Measurements from ENCODE around the gene TMA7. TPM values are rescaled to one million over a fixed set of nuclear protein-coding genes. Genes with fewer than 3 reads are reported as not detected.

TMA7 gene
- total RNA-seq, 1 experiment from 2014 or later: 770 TPM

GRCh38 chr3:48432411-48433371 is 7.4 kb upstream of the TMA7 start:
- in situ Hi-C loops (cut with HindIII; ENCODE audit: low sequenced_read_pairs): no loop called here
- DNase-seq (ENCODE audit: low spot score): peak; percentile 51

- in situ Hi-C loops (cut with HindIII; ENCODE audit: low sequenced_read_pairs): no loop called here
- DNase-seq (ENCODE audit: low spot score): no peak
Observed at GRCh38 chr3:48433472-48434118, 6.5 kb upstream of the TMA7 start.

GRCh38 chr3:48434591-48435222 is 5.3 kb upstream of the TMA7 start:
- in situ Hi-C loops (cut with HindIII; ENCODE audit: low sequenced_read_pairs): no loop called here
- DNase-seq (ENCODE audit: low spot score): no peak

- DNase-seq (ENCODE audit: low spot score): no peak
- in situ Hi-C loops (cut with HindIII; ENCODE audit: low sequenced_read_pairs): no loop called here
Observed at GRCh38 chr3:48435223-48435595, 4.8 kb upstream of the TMA7 start.

GRCh38 chr3:48435774-48436476 is 4.1 kb upstream of the TMA7 start:
- DNase-seq (ENCODE audit: low spot score): peak; percentile 93
- in situ Hi-C loops (cut with HindIII; ENCODE audit: low sequenced_read_pairs): no loop called here

- DNase-seq (ENCODE audit: low spot score): no peak
- in situ Hi-C loops (cut with HindIII; ENCODE audit: low sequenced_read_pairs): no loop called here
Observed at GRCh38 chr3:48436477-48436787, 3.6 kb upstream of the TMA7 start.

GRCh38 chr3:48436855-48437254 is 3.2 kb upstream of the TMA7 start:
- in situ Hi-C loops (cut with HindIII; ENCODE audit: low sequenced_read_pairs): no loop called here
- DNase-seq (ENCODE audit: low spot score): no peak

GRCh38 chr3:48437812-48438211 is 2.2 kb upstream of the TMA7 start:
- in situ Hi-C loops (cut with HindIII; ENCODE audit: low sequenced_read_pairs): no loop called here
- no peak for DNase-seq (ENCODE audit: low spot score)

- in situ Hi-C loops (cut with HindIII; ENCODE audit: low sequenced_read_pairs): no loop called here
- no peak for DNase-seq (ENCODE audit: low spot score)
Observed at GRCh38 chr3:48440590-48440958, 517 bp downstream of the TMA7 start.

GRCh38 chr3:48441940-48442339 is 1.9 kb downstream of the TMA7 start:
- in situ Hi-C loops (cut with HindIII; ENCODE audit: low sequenced_read_pairs): no loop called here
- no peak for DNase-seq (ENCODE audit: low spot score)

GRCh38 chr3:48445277-48445882 is 5.3 kb downstream of the TMA7 start:
- in situ Hi-C loops (cut with HindIII; ENCODE audit: low sequenced_read_pairs): no loop called here

GRCh38 chr3:48446043-48446424 is 6.0 kb downstream of the TMA7 start:
- in situ Hi-C loops (cut with HindIII; ENCODE audit: low sequenced_read_pairs): no loop called here
- no peak for DNase-seq (ENCODE audit: low spot score)

More at GRCh38 chr3:48445277-48445882, 5.3 kb downstream of the TMA7 start:
- no peak for DNase-seq (ENCODE audit: low spot score)

- in situ Hi-C loops (cut with HindIII; ENCODE audit: low sequenced_read_pairs): no loop called here
- DNase-seq (ENCODE audit: low spot score): peak; percentile 92
Observed at GRCh38 chr3:48446425-48447193, 6.6 kb downstream of the TMA7 start, which contains the start of gene ATRIP. Gene ATRIP (plus strand): TSS chr3:48446737. CDS start chr3:48446846, 109 bp downstream.

- DNase-seq (ENCODE audit: low spot score): no peak
- in situ Hi-C loops (cut with HindIII; ENCODE audit: low sequenced_read_pairs): no loop called here
Observed at GRCh38 chr3:48451270-48451669, 11.2 kb downstream of the TMA7 start.

GRCh38 chr3:48456456-48456855 is 16.4 kb downstream of the TMA7 start:
- DNase-seq (ENCODE audit: low spot score): no peak
- in situ Hi-C loops (cut with HindIII; ENCODE audit: low sequenced_read_pairs): no loop called here

GRCh38 chr3:48459331-48459730 is 19.3 kb downstream of the TMA7 start:
- in situ Hi-C loops (cut with HindIII; ENCODE audit: low sequenced_read_pairs): no loop called here
- DNase-seq (ENCODE audit: low spot score): no peak

- in situ Hi-C loops (cut with HindIII; ENCODE audit: low sequenced_read_pairs): no loop called here
- DNase-seq (ENCODE audit: low spot score): peak; percentile 94
Observed at GRCh38 chr3:48459773-48460516, 19.9 kb downstream of the TMA7 start.

- no peak for DNase-seq (ENCODE audit: low spot score)
- in situ Hi-C loops (cut with HindIII; ENCODE audit: low sequenced_read_pairs): no loop called here
Observed at GRCh38 chr3:48460517-48460902, 20.5 kb downstream of the TMA7 start.
